HFF-Myc (cell line): Measurements from ENCODE around the gene PPP1R11.
A peak's percentile ranks its signal among the peaks of the same experiment; 100 is the strongest.

Source experiments
- DNase-seq: peaks from one replicate; pipeline ENCODE4 v3.0.0-alpha.2; 2011; ENCODE audit warnings: low read depth; ENCODE audit errors: extremely low read depth
- H3K4me3 ChIP-seq: replicated peaks from 2 replicates; pipeline ENCODE4 v1.5.1; 2011; ENCODE audit warnings: low read depth, mild to moderate bottlenecking, control low read depth, low read length
- CTCF ChIP-seq: IDR thresholded peaks from 2 replicates; pipeline ENCODE4 v1.5.1; 2012; ENCODE audit warnings: mild to moderate bottlenecking, low read depth, low read length, control low read depth; ENCODE audit errors: missing control alignments

Gene PPP1R11

GRCh38 chr6:30071081-30071818 lies 4.3 kb downstream of the PPP1R11 start:
- H3K4me3 ChIP-seq: no peak overlapping the region
- DNase-seq: no peak

DNA sequence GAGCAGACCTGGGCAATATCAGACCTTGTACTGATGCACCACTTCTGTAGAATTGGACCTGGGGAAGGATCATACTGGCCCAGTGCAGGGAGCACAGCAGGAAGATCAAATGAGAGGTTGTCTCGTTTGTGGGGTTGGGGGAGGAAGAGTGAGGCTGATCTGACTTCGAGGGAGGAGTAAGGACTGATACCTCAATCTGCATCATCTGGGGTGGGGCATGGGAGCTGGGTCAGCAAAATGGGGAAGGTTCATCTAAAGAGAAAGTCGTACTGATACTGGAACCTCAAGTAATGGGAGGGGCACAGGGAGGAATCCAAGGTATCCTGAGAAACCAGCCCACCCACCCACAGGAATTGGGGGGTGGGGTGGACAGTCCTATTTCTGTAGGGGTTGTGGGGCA lies 4.9 kb downstream of the PPP1R11 start:
- no peak for DNase-seq
- H3K4me3 ChIP-seq: no peak overlapping the region
- no peak for TF ChIP-seq CTCF

More at GRCh38 chr6:30071081-30071818, 4.3 kb downstream of the PPP1R11 start:
- no peak for TF ChIP-seq CTCF

GRCh38 chr6:30073489-30074235 lies 6.7 kb downstream of the PPP1R11 start:
- no peak overlapping the region for H3K4me3 ChIP-seq
- no peak for TF ChIP-seq CTCF
- no peak for DNase-seq

- peak overlapping the region; percentile 18 for H3K4me3 ChIP-seq
- no peak for DNase-seq
These were observed 7.5 kb downstream of the PPP1R11 start for GRCh38 chr6:30074331-30075093.

GRCh38 chr6:30075094-30075789 lies 8.2 kb downstream of the PPP1R11 start, which contains the start of gene RNF39:
RNF39 (minus strand) TSS chr6:30075769; CDS start chr6:30075585, 184 bp downstream.
- peak within 1 kb of the TSS; percentile 18 for H3K4me3 ChIP-seq
- no peak for DNase-seq
- TF ChIP-seq CTCF: no peak

More at GRCh38 chr6:30074331-30075093, 7.5 kb downstream of the PPP1R11 start:
- TF ChIP-seq CTCF: no peak
